Activated CD8-positive, alpha-beta memory T cell treated with anti-CD3 and anti-CD28 coated beads, Interleukin-2, amount 50 U/mL, for 24 hours (primary cell): ENCODE measurements around the gene APOA1.

ENCODE experiments used
- DNase-seq: peaks from one replicate; pipeline ENCODE4 v3.0.0-alpha.2; 2020; ENCODE audit errors: extremely low read depth

APOA1 gene

GRCh38 chr11:116857936-116858335 lies 20.5 kb upstream of the APOA1 start:
- DNase-seq: no peak

GRCh38 chr11:116857316-116857715 lies 19.9 kb upstream of the APOA1 start:
- no peak for DNase-seq

GRCh38 chr11:116856423-116856822 lies 19.0 kb upstream of the APOA1 start:
- DNase-seq: no peak

- DNase-seq: no peak
These were observed 18.0 kb upstream of the APOA1 start for GRCh38 chr11:116855413-116855812.

GRCh38 chr11:116853461-116854073 lies 16.1 kb upstream of the APOA1 start:
- peak; percentile 29 for DNase-seq

- DNase-seq: no peak
These were observed 15.0 kb upstream of the APOA1 start for GRCh38 chr11:116852261-116853031.

GRCh38 chr11:116851626-116852025 lies 14.2 kb upstream of the APOA1 start:
- no peak for DNase-seq

- DNase-seq: no peak
These were observed 12.1 kb upstream of the APOA1 start for GRCh38 chr11:116849486-116849885.

GRCh38 chr11:116849060-116849459 lies 11.6 kb upstream of the APOA1 start:
- DNase-seq: no peak

GRCh38 chr11:116847612-116848011 lies 10.2 kb upstream of the APOA1 start:
- DNase-seq: no peak

- no peak for DNase-seq
These were observed 7.3 kb upstream of the APOA1 start for GRCh38 chr11:116844722-116845121.

GRCh38 chr11:116843661-116844060 lies 6.2 kb upstream of the APOA1 start:
- DNase-seq: no peak

- DNase-seq: no peak
These were observed 5.5 kb upstream of the APOA1 start for GRCh38 chr11:116842909-116843308.

- DNase-seq: no peak
These were observed 4.7 kb upstream of the APOA1 start for GRCh38 chr11:116842117-116842516.

- no peak for DNase-seq
These were observed 3.4 kb upstream of the APOA1 start for GRCh38 chr11:116840746-116841296.

- DNase-seq: no peak
These were observed 2.9 kb upstream of the APOA1 start for GRCh38 chr11:116840224-116840745.

GRCh38 chr11:116838321-116839084 lies 1.1 kb upstream of the APOA1 start:
- DNase-seq: no peak

- no peak for DNase-seq
These were observed 810 bp downstream of the APOA1 start for GRCh38 chr11:116836632-116836991.

GRCh38 chr11:116835791-116836631 lies 1.4 kb downstream of the APOA1 start:
- peak; percentile 49 for DNase-seq

GRCh38 chr11:116835042-116835772 lies 2.2 kb downstream of the APOA1 start:
- no peak for DNase-seq
